H4 (cell line): ENCODE results near the gene SLC6A6. TPM values are rescaled to one million over a fixed set of nuclear protein-coding genes. Genes with fewer than 3 reads are reported as not detected.

Experiments used
- DNase-seq: peaks from one replicate; pipeline ENCODE4 v3.0.0-alpha.2; 2015; ENCODE audit warnings: low spot score
- total RNA-seq: library from RNA; depleted of rRNA; stranded (reverse); fragments of >200 nt; shearing (Covaris generic); gene quantifications from 2 replicates; pipeline ENCODE4 v1.2.3, GENCODE V29; 2014

The SLC6A6 gene
- total RNA-seq, 1 experiment from 2014 or later, result 29.8 TPM

DNA sequence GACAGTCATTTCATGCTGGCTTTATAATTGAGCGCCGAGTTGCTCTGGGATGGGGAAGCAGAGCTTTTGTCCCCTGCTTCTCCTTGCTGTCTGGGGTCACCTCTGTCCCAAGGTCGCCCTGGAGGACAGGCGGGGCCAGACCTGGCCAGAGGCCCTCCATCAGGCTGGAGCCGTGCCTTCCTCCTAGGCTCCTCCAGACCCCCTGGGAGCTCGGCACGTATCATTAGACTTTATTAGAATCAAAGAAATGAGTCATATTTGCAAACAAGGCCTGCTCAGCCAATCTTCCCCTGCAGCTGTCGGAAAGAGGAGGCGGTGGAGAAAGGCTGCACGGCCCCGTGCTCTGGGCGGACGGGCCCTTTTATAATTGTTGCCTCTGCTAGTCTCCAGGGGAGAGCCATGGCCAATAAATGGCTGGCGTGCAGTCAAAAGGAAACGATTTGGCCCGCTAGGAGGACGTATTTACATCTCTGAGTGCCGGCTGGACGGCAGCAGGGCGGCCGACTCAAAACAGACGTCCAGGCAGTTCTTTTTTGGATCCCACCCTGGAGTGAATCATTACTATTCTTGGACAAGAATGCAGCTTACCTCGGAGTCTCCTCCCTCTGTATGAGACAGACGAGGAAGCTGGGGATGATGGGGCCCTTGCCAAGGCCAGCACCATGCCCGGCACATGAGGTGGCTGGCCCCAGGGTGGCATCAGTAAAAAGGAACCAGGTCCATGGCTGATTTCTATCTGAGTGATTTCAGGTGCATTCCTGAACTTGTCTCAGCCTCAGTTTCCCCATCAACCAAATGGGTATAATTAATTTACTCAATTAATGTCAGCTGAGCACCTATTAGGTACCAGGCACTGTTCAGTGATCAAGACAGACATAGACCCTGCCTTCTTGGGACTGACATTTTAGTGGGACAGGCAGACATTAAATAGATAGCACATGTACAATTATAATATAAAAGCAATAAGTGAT is 50.6 kb downstream of the SLC6A6 start:
- peak; percentile 92 for DNase-seq

DNA sequence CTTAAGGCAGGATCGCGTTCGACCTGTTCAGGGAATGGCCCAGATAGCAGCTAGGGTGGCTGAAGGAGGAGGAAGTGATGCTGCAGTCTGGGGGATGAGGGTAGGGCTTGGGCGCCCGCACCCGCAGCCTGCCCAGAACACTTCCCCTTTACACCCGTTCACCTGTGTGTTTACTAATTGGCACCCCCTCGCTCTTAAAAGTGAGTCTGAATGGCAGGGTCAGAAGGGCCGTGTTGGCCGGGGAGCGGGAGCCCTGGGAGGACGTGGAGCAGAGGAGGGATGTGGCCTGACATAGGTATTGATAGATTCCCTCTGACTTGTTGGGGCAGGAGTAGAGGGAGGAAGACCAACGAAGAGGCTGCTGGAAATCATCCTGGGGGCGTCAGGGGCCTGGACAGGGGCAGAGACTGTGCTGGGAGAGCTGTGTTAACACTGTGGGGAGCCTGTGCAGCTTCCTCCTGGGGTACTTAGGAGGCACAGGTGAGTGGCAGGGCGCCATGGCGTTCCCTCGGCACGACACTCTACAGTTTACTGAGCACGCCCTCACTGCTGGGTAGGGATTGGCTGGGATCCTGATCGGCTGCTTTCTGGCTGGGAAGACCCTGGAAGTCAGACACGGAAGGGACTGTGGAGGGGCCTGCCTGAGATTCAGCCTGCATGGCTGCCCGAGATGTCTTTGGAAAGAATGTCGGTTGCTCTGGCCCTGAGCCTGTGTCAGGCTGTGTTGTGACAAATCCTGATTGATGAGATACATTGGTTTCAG is 51.7 kb downstream of the SLC6A6 start:
- no peak for DNase-seq

DNA sequence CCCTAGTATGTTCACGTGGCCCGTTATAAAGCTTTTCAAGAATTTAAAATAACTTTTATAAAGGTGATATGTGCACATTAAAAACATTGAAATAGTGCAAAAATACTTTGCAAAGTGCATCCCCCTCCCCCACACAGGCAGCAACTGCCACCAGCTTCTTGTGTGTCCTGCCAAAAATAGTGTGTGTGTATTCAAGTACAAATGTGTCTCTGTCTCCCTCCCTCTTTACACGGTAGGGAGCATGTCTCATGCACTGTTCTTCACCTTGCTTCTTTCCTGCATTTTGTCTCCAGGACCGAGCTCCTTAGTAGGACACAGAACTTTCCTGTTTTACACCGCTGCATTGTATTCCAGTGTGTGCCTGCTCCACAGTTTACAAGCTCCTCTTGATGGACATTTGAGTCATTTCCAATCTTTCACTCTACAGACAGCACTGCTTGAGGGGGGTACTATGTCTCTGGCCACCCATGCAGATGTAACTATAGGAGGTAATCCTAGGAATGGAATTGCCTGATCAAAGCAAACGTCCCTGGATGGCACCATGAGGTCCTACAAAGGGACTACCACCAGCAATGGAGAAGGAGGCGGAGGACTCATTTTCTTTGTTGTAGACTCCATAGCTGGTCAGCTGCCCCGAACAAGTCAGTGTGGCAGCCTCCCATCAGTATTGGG is 52.4 kb downstream of the SLC6A6 start:
- DNase-seq, result no peak

- DNase-seq, result no peak
Observed at GRCh38 chr3:14455571-14456317, 53.3 kb downstream of the SLC6A6 start.

- DNase-seq, result no peak
Observed at GRCh38 chr3:14456794-14457193, 54.4 kb downstream of the SLC6A6 start.

GRCh38 chr3:14457481-14457880 is 55.1 kb downstream of the SLC6A6 start:
- no peak for DNase-seq

DNA sequence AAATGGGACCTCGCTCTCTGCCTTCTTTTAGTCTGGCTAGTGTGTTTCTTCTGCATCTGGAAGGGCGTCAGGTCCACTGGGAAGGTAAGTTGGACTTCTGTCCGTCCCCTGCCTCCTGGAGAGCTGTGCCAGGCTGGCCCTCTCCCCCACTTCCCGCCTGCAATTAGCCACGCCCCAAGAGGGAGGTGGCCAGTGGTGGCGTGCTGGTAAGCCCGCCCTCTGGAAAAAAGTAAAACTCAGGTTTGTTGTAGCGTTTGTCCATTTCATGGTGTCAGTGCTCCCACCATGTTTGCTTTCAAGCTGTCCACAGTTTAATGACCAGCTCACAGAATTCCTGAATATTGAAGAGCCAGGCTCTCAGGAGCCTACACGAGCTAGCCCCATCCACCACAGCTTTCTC is 55.6 kb downstream of the SLC6A6 start:
- DNase-seq, result no peak

DNA sequence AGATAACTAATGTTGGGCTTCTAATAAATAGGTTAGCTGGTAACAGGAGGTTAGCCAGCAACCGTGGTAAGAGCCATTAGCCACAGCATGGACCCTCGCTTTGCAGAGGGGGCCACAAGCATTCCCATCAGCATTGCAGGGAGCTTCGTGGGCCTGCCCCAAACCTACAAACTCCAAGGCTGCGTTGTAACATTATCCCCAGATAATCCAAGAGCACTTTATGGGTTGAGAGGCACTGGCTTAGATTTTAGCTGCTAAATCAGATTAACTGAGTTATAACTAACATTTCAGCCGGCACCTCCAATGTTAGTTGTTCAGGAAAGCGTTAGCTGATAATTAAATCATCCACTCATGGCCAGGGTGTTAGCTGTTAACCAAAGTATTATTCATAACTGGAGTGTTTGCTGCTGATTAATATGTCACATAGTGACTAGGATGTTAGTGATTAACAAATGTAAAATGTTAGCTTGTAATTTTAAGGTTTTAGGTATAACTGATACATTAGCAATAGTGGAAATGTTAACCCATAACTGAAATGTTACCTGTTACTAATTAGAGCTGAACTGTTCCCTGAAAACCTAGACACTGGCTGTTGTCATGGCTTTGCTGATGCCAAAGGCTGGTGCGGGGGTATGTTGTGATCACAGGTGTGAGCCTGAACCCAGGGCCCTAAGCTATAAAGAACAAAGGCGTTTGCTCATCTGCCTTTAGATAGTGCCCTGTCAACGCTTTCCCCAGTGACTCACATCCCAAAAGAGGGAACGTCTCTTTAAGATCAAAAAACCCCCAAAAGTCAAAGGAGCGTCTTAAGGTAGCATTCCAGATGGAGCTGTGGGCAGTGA is 56.2 kb downstream of the SLC6A6 start:
- DNase-seq, result no peak

GRCh38 chr3:14459384-14459783 is 57.0 kb downstream of the SLC6A6 start:
- DNase-seq, result no peak

GRCh38 chr3:14459787-14460186 is 57.4 kb downstream of the SLC6A6 start:
- no peak for DNase-seq

GRCh38 chr3:14460342-14461005 is 58.1 kb downstream of the SLC6A6 start:
- DNase-seq, result peak; percentile 67

DNA sequence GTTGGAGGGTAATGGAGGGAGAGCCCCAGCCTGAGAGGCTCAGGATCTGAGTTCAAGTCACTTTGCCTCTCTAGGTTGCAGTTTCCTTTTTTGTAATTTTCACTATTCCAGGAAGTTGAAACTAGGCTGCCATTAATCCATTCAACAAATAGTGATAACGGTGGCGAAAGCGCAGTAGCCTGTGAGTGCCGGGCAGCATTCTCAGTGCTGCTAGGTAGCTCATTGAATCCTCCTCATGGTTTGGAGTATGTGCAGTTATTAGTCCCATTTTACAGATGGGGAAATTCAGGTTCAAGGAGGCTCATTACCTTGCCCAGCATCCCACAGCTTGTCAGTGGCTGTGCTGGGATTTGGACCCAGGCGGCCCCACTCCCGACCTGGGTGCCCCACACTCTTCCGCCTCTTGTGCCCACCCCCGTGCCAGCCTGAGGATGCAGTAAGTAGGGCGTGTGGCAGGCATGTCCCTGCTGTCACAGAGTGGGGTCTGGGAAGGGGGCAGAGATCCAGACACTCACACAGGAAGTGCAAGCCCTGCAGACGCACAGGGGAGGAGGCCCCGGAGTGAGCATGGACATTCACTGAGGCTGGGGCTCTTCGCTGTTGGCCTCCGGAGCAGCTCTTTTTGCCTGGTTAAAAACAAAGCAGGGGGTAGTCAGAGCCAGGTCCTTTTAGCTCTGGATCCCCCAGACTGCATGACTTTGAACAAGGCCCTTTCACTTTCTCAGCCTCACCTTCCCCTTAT is 58.8 kb downstream of the SLC6A6 start:
- no peak for DNase-seq

DNA sequence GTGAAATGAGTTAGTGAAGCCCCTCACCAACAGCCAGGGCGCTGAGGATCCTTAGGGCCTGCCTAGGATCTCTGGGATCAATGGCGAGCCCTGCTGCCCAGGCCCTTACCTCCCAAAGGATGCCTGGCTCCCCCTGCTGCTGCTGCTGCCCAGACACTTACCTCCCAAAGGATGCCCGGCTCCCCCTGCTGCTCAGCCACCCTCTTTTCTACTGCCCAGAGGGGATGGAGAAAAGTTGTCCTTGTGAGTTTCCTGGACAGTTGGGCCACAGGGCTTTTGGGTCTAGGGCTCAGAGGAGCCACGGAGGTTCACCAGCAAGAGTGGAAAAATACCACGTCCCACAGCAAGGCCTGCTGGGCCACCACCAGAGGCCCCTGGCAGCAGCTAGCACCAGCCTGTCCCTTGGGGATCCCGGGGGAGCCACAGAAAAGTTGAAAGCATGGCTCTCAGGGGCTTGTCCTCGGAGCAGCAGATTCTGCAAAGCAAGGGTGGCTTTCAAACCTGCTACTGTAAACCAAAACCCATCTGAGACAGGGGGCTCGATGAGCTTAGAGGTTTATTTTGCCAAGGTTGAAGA is 59.4 kb downstream of the SLC6A6 start:
- DNase-seq, result peak; percentile 45

DNA sequence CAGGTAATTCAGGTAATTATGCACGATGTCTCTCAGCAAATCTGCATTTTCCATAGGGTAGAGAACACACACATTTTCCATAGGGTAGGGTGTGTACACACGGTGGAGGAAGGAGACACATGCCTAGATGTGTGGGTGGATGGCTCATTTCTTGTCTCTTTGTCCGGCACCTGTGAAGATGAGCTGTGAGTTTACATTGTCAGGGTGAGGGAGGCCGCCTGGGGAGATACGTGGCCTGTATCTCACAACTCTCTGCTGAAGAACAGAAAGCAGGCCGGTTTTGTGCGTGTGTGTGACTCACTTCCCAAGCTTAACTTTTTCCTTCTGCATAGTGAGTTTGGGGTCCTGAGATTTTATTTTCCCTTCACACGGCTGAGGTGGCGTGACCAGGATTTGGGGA is 60.3 kb downstream of the SLC6A6 start:
- no peak for DNase-seq

DNA sequence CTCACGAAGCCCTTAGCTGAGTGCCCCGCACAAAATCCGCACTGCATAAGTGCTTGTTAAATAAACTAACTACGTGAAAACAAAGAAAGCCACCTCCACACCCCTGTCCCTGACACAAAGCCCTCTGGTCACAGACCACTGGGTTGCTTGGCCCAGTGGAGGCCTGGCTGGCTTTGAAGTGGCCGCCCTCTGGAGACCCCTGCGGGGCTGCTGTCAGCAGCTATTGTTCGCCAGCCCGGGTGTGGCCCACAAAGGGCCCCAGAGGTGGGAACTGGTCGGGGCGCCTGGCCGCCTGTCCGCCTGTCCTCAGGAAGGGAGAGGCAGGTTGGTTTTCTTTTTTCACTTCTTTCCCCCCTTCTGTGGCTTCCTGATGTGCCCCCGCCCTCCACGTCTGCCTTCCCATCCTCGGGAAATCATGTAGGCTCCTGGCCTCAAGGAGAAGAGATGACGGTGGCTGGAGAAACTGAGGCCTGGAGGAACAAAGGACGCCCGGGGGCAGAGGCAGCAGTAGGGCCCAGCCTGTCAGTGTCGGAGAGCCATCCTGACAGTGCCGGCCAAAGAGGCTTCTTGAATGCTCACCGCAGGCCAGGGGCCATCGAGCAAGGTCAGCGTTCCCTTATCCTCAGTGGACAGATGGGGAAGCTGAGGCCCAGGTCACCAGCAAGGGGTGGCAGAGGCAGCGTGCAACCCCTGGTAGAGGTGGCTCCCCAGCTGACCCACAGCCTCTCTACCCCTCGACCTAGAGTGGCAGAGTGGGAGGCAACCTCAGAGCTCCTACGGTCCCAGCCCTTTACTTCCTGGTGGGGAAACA is 61.1 kb downstream of the SLC6A6 start:
- DNase-seq, result no peak

DNA sequence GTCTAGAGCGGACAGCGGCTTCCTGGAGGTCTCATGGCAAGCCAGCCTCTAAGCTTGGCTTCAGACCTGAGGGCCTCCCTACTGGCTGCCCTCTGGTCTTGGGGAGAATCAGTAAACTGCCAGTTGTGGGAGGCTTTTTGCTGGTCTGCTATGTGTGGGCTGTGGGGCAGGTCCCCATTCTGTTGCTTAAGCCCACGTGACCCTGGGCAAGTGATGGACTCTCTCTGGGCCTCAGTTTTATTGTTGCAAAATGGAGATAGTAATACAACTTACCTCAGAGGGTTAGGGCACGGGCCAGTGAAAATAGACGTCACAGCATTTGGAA is 61.7 kb downstream of the SLC6A6 start:
- DNase-seq, result no peak

DNA sequence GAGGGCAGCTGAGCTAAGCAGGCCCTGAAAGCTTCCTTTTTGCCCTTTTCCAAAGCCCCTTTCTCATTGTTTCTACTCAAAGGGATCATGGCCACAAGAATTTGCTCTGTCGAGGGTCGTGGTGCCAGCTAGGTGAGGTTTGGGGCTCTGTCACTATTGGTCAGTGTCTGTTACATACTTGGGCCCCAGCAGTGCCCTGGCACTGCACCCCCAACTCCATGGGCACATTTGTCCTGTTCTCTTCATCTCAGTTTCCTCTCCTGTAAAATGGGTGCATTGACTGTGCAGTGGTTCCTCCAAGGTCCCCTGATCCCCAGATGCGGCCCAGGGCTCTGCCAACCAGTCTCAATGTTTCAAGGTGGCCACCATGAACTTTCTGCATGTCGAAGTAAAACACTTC is 62.1 kb downstream of the SLC6A6 start:
- DNase-seq, result no peak

DNA sequence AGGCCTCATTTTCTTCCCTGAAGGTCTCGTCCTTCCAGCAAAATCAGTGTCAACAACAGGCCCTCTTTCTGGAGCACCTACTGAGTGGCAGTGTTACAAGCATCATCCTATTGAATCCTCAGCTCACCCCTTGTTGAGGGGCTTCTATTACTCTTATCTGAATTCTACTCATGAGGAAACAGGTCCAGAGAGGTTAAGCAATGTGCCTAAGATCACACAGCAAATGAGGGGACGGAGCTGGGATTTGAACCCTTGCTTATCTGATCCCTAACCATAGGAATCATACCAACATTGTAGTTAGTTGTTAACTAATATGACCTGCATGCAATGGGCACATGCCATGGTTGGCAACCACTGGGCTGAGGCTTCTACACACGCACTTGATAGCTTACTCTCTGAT is 63.0 kb downstream of the SLC6A6 start:
- no peak for DNase-seq
